H1 (cell line): ENCODE measurements around the gene TGFA. TPM values are rescaled to one million over a fixed set of nuclear protein-coding genes. Genes with fewer than 3 reads are reported as not detected.

Source experiments
- CTCF ChIA-PET: fragments of 300-600 bp; sonication (Branson Sonifier 250); formaldehyde crosslinking; loops from one replicate; lab custom pipeline; 2021; ENCODE audit not compliant: partially characterized antibody; lab: Charles Lee
- POLR2A ChIA-PET: fragments of 300-600 bp; sonication (Branson Sonifier 250); formaldehyde crosslinking; loops from one replicate; lab custom pipeline; 2021; ENCODE audit warnings: inconsistent platforms; ENCODE audit not compliant: partially characterized antibody; lab: Charles Lee
- DNase-seq, 2 experiments: peaks; one replicate each; pipeline versions ENCODE4 v3.0.0 to v3.0.0-alpha.2; 2010 to 2022; ENCODE audit warnings: low spot score in 2 of 2, low read depth in 1 of 2, mixed read lengths in 1 of 2
- FAIRE-seq: peaks from 2 replicates; lab custom pipeline; 2011; peaks lifted over from hg19 to GRCh38; lab: Jason Lieb, UNC
- H2AFZ ChIP-seq: 2 replicates; pipeline ENCODE4 v1.8.1; 2012; ENCODE audit warnings: low read length, inconsistent platforms
- H2AK5ac ChIP-seq: 2 replicates; pipeline ENCODE4 v1.6.1; 2013; ENCODE audit warnings: low read depth, low read length
- H2BK120ac ChIP-seq: replicated peaks from 2 replicates; pipeline ENCODE3; 2013; ENCODE audit warnings: low read depth, low read length, inconsistent platforms
- H2BK12ac ChIP-seq: 2 replicates; pipeline ENCODE4 v1.6.1; 2013; ENCODE audit warnings: low read depth, low read length
- H2BK15ac ChIP-seq: 2 replicates; pipeline ENCODE4 v1.6.1; 2013; ENCODE audit warnings: low read length
- H2BK20ac ChIP-seq: 2 replicates; pipeline ENCODE4 v1.6.1; 2013; ENCODE audit warnings: low read length
- H2BK5ac ChIP-seq: 2 replicates; pipeline ENCODE4 v1.6.1; 2013; ENCODE audit warnings: low read depth, low read length
- H3K14ac ChIP-seq: 2 replicates; pipeline ENCODE4 v1.6.1; 2013; ENCODE audit warnings: inconsistent platforms; ENCODE audit not compliant: insufficient read length
- H3K18ac ChIP-seq: 2 replicates; pipeline ENCODE4 v1.6.1; 2013; ENCODE audit warnings: low read length; ENCODE audit errors: extremely low read depth
- H3K23ac ChIP-seq: 2 replicates; pipeline ENCODE4 v1.6.1; 2013; ENCODE audit warnings: inconsistent platforms; ENCODE audit not compliant: insufficient read length
- H3K23me2 ChIP-seq: 2 replicates; pipeline ENCODE4 v1.6.1; 2013; ENCODE audit warnings: low read depth, low read length
- H3K27ac ChIP-seq: 2 replicates; pipeline ENCODE4 v1.6.1; 2011; ENCODE audit warnings: low read depth, low read length, inconsistent platforms
- H3K27me3 ChIP-seq, 4 experiments: replicated peaks in 1 of 4; 1 replicate in 1 of 4; 2 replicates in 3 of 4; pipeline versions ENCODE4 v1.6.1 to v1.8.1; 2011 to 2013; ENCODE audit warnings: low read length in 3 of 4, mild to moderate bottlenecking in 3 of 4, inconsistent platforms in 2 of 4, mixed read lengths in 2 of 4, moderate library complexity in 1 of 4; ENCODE audit not compliant: control insufficient read depth in 3 of 4, insufficient read depth in 3 of 4; ENCODE audit errors: extremely low read depth in 1 of 4
- H3K36me3 ChIP-seq, 4 experiments: 2 replicates each; pipeline versions ENCODE4 v1.6.1 to v1.8.1; 2011 to 2013; ENCODE audit warnings: mild to moderate bottlenecking in 4 of 4, low read length in 3 of 4, moderate library complexity in 2 of 4, control low read depth in 1 of 4, inconsistent platforms in 1 of 4; ENCODE audit not compliant: insufficient read depth in 4 of 4, control insufficient read depth in 2 of 4
- H3K4ac ChIP-seq: replicated peaks from 2 replicates; pipeline ENCODE3; 2013; ENCODE audit warnings: low read length, low read depth, mixed read lengths, inconsistent platforms; ENCODE audit not compliant: insufficient read length
- H3K4me1 ChIP-seq, 4 experiments: replicated peaks in 1 of 4; 1 replicate in 1 of 4; 2 replicates in 3 of 4; pipeline versions ENCODE4 v1.6.1 to v1.8.1; 2011 to 2013; ENCODE audit warnings: low read length in 3 of 4, inconsistent platforms in 2 of 4, mixed read lengths in 1 of 4; ENCODE audit not compliant: insufficient read depth in 4 of 4, control insufficient read depth in 3 of 4
- H3K4me2 ChIP-seq, 2 experiments: 2 replicates each; pipeline versions ENCODE4 v1.6.1 to v1.8.1; 2011 to 2013; ENCODE audit warnings: low read depth in 2 of 2, low read length in 2 of 2, control low read depth in 1 of 2, inconsistent platforms in 1 of 2, mild to moderate bottlenecking in 1 of 2; ENCODE audit not compliant: insufficient read depth in 1 of 2
- H3K4me3 ChIP-seq, 4 experiments: fragments of 200-600, 300-600 bp in 1 of 4; sonication (generic), shearing (Covaris generic), sonication (Bioruptor Twin) in 1 of 4; 2 replicates each; pipeline versions ENCODE4 v1.5.1 to v1.8.1; 2011 to 2016; ENCODE audit warnings: low read length in 4 of 4, low read depth in 3 of 4, control low read depth in 2 of 4, inconsistent platforms in 2 of 4, mild to moderate bottlenecking in 2 of 4, mixed read lengths in 1 of 4, moderate library complexity in 1 of 4; ENCODE audit not compliant: insufficient read depth in 2 of 4; ENCODE audit errors: extremely low read depth in 1 of 4
- H3K56ac ChIP-seq: replicated peaks from 2 replicates; pipeline ENCODE3; 2013; ENCODE audit warnings: low read depth, mild to moderate bottlenecking, mixed read lengths, low read length, inconsistent platforms; ENCODE audit not compliant: insufficient read length
- H3K79me1 ChIP-seq: 2 replicates; pipeline ENCODE4 v1.6.1; 2013; ENCODE audit warnings: low read depth, low read length, control low read depth
- H3K79me2 ChIP-seq, 2 experiments: 2 replicates each; pipeline versions ENCODE4 v1.6.1 to v1.8.1; 2012 to 2013; ENCODE audit warnings: low read length in 2 of 2, mild to moderate bottlenecking in 2 of 2, inconsistent platforms in 1 of 2; ENCODE audit not compliant: insufficient read depth in 2 of 2, control insufficient read depth in 1 of 2
- H3K9ac ChIP-seq, 4 experiments: replicated peaks in 1 of 4; 1 replicate in 1 of 4; 2 replicates in 3 of 4; pipeline versions ENCODE4 v1.6.1 to v1.8.1; 2011 to 2013; ENCODE audit warnings: low read depth in 3 of 4, low read length in 3 of 4, control low read depth in 2 of 4, mild to moderate bottlenecking in 2 of 4, moderate library complexity in 2 of 4, inconsistent platforms in 1 of 4; ENCODE audit errors: extremely low read depth in 1 of 4
- H3K9me3 ChIP-seq, 2 experiments: 2 replicates each; pipeline versions ENCODE4 v1.6.1 to v1.8.1; 2012 to 2013; ENCODE audit warnings: mild to moderate bottlenecking in 2 of 2, moderate library complexity in 2 of 2, control low read depth in 1 of 2, inconsistent platforms in 1 of 2, low read depth in 1 of 2, low read length in 1 of 2, mixed read lengths in 1 of 2; ENCODE audit not compliant: insufficient read depth in 2 of 2
- H4K20me1 ChIP-seq, 2 experiments: replicated peaks in 1 of 2; 2 replicates each; pipeline versions ENCODE3 to v1.8.1; 2011 to 2013; ENCODE audit warnings: inconsistent platforms in 2 of 2, low read length in 2 of 2, mild to moderate bottlenecking in 1 of 2; ENCODE audit not compliant: insufficient read depth in 2 of 2, control insufficient read depth in 1 of 2
- H4K5ac ChIP-seq: 2 replicates; pipeline ENCODE4 v1.6.1; 2013; ENCODE audit warnings: low read length, low read depth, mixed read lengths, inconsistent platforms; ENCODE audit not compliant: insufficient read length
- H4K8ac ChIP-seq: 2 replicates; pipeline ENCODE4 v1.8.0; 2013; ENCODE audit warnings: mild to moderate bottlenecking, moderate library complexity, low read length, inconsistent platforms; ENCODE audit not compliant: insufficient read depth; ENCODE audit errors: extremely low read depth
- H4K91ac ChIP-seq: replicated peaks from 2 replicates; pipeline ENCODE3; 2013; ENCODE audit warnings: low read length, mixed read lengths, inconsistent platforms; ENCODE audit not compliant: insufficient read length
- BACH1 ChIP-seq: IDR thresholded peaks from 2 replicates; pipeline ENCODE4 v1.6.1; 2012; ENCODE audit warnings: low read length, improper control_type of control experiment
- CBX8 ChIP-seq: fragments of 300-800, 300-1000 bp; sonication (generic); IDR thresholded peaks from 2 replicates; pipeline ENCODE4 v1.7.1; 2016; ENCODE audit warnings: low read depth, low read length, borderline replicate concordance
- CHD1 ChIP-seq: IDR thresholded peaks from 2 replicates; pipeline ENCODE4 v1.6.1; 2012; ENCODE audit warnings: low read depth, low read length, improper control_type of control experiment
- FOSL1 ChIP-seq: IDR thresholded peaks from 2 replicates; pipeline ENCODE4 v1.6.1; 2011; ENCODE audit warnings: mild to moderate bottlenecking, low read depth, low read length, moderate library complexity; ENCODE audit not compliant: insufficient read depth
- GABPA ChIP-seq: IDR thresholded peaks from 2 replicates; pipeline ENCODE4 v1.6.1; 2011; ENCODE audit warnings: mild to moderate bottlenecking, low read length, moderate library complexity, borderline replicate concordance; ENCODE audit not compliant: insufficient read depth
- GTF2F1 ChIP-seq: IDR thresholded peaks from 2 replicates; pipeline ENCODE4 v1.6.1; 2012; ENCODE audit warnings: low read depth, low read length, improper control_type of control experiment, borderline replicate concordance
- JUN ChIP-seq: IDR thresholded peaks from 2 replicates; pipeline ENCODE4 v1.6.1; 2011; ENCODE audit warnings: low read depth, mild to moderate bottlenecking, improper control_type of control experiment, low read length
- KDM1A ChIP-seq: fragments of 200-600, 300-600 bp; sonication (generic); IDR thresholded peaks from 2 replicates; pipeline ENCODE4 v1.7.1; 2016; ENCODE audit warnings: mild to moderate bottlenecking, low read length, borderline replicate concordance
- PHF8 ChIP-seq: fragments of 200-600 bp; sonication (generic); conservative IDR thresholded peaks from 2 replicates; pipeline ENCODE4 v1.7.1; 2012; ENCODE audit warnings: low read depth, mild to moderate bottlenecking, inconsistent platforms, low read length, moderate library complexity
- SP2 ChIP-seq: IDR thresholded peaks from 2 replicates; pipeline ENCODE4 v1.6.1; 2012; ENCODE audit warnings: mild to moderate bottlenecking, low read length, inconsistent platforms
- SRF ChIP-seq: IDR thresholded peaks from 2 replicates; pipeline ENCODE4 v1.6.1; 2011; ENCODE audit warnings: mild to moderate bottlenecking, low read depth, low read length, moderate library complexity
- SUZ12 ChIP-seq: fragments of 200-600 bp; sonication (generic); IDR thresholded peaks from 2 replicates; pipeline ENCODE4 v1.6.1; 2012; ENCODE audit warnings: mild to moderate bottlenecking, inconsistent platforms, low read length, moderate library complexity, mixed read lengths
- ZNF274 ChIP-seq: IDR thresholded peaks from 2 replicates; pipeline ENCODE4 v1.7.0; 2012; ENCODE audit warnings: low read length, borderline replicate concordance; ENCODE audit errors: extremely low read depth
- WGBS, 2 experiments: shearing (Covaris generic) in 1 of 2; methylation state at CpG; one replicate each; pipeline versions ENCODE4 v1.1.6 to v1.1.7; 2013 to 2015; ENCODE audit warnings: low lambda C conversion rate in 2 of 2, mixed read lengths in 2 of 2, inconsistent platforms in 1 of 2, low coverage in 1 of 2, missing lambda C conversion rate in 1 of 2; ENCODE audit not compliant: insufficient replicate concordance in 2 of 2, insufficient coverage in 1 of 2, insufficient read length in 1 of 2; ENCODE audit errors: extremely low coverage in 1 of 2, missing lambda C conversion rate in 1 of 2; 5-methylcytosine and 5-hydroxymethylcytosine counted together
- polyA plus RNA-seq, 7 experiments: library from polyadenylated mRNA; depleted of rRNA in 3 of 7; stranded (reverse) in 5 of 7; unstranded in 2 of 7; fragments of >200 nt in 5 of 7; fragments of 200-250 nt in 2 of 7; gene quantifications; 1 replicate in 5 of 7; 2 replicates in 1 of 7; 4 replicates in 1 of 7; pipeline versions ENCODE4 v1.2.1 to v1.2.3, GENCODE V29; 2011 to 2013; ENCODE audit warnings: missing spikeins in 2 of 7, mixed read lengths in 2 of 7
- total RNA-seq: library from RNA; stranded (reverse); fragmentation: NEBNext Ultra II Directional; extraction: Animal tissue kit (Norgen Biotek cat#: 25700); gene quantifications from 2 replicates; pipeline ENCODE4 v1.2.1, GENCODE V29; 2021

The TGFA gene
- total and polyA plus RNA-seq, 2 of the 8 experiments (the other 6 are each of a cell fraction or from before 2014, with no cell fraction given), result 1.8 to 3.7 TPM

GRCh38 chr2:70412294-70413070 is 141.1 kb downstream of the TGFA start:
- no peaks in the 10 kb centered on the region for H3K23me2 ChIP-seq
- no peak overlapping the region for H3K14ac ChIP-seq
- POLR2A ChIA-PET, result no interaction called here
- H3K4me3 ChIP-seq, result no peak overlapping the region
- H4K20me1 ChIP-seq, result no peaks in the 10 kb centered on the region
- no peak overlapping the region for H2BK5ac ChIP-seq
- CTCF ChIA-PET, result interaction anchor here (0.6 to 1.6 kb wide), 3 partner anchors 9 to 536 kb away, joined by 3 read pairs; no protein-coding TSS in a partner anchor
- H3K18ac ChIP-seq, result no peak overlapping the region
- H2BK20ac ChIP-seq, result no peak overlapping the region
- DNase-seq (no peak), FAIRE-seq (no peak)
- H2BK12ac ChIP-seq, result no peak overlapping the region
- H4K5ac ChIP-seq, result no peak overlapping the region
- H4K91ac ChIP-seq, result no peak overlapping the region
- no peaks in the 10 kb centered on the region for H3K79me2 ChIP-seq
- no peak overlapping the region for H3K9ac ChIP-seq
- no peak overlapping the region for H2AK5ac ChIP-seq
- no peak overlapping the region for H2AFZ ChIP-seq
- H3K27me3 ChIP-seq, result peaks cover 0 to 2% (median 0%) of the 10 kb centered on the region in 4 experiments; a peak in 1 of 7 replicates
- H2BK120ac ChIP-seq, result no peak overlapping the region
- H3K23ac ChIP-seq, result no peak overlapping the region
- H3K9me3 ChIP-seq, result no peaks in the 10 kb centered on the region
- H3K4ac ChIP-seq, result no peak overlapping the region
- H3K4me2 ChIP-seq, result no peak overlapping the region
- no peak overlapping the region for H3K56ac ChIP-seq
- H3K36me3 ChIP-seq, result no peaks in the 10 kb centered on the region
- no peak for TF ChIP-seq GABPA
- no peak for TF ChIP-seq KDM1A
- no peak for TF ChIP-seq SUZ12
- TF ChIP-seq CHD1, result no peak
- TF ChIP-seq SRF, result no peak
- no peak for TF ChIP-seq ZNF274
- no peak for TF ChIP-seq GTF2F1
- TF ChIP-seq PHF8, result no peak
- no peak for TF ChIP-seq JUN
- TF ChIP-seq SP2, result no peak
- no peak for TF ChIP-seq CBX8
- no peak for TF ChIP-seq BACH1
- TF ChIP-seq FOSL1, result no peak
- no peaks in the 10 kb centered on the region for H3K4me1 ChIP-seq
- no peak overlapping the region for H2BK15ac ChIP-seq
- no peaks in the 10 kb centered on the region for H3K79me1 ChIP-seq
- WGBS, 2 experiments, result 90% methylated on average over 7 of the region's 7 CpGs; no CpG with 5 or more reads in 1 of the 2 experiments
- H4K8ac ChIP-seq, result no peak overlapping the region
- H3K27ac ChIP-seq, result no peak overlapping the region
